KBM-7 (cell line): Measurements from ENCODE around the gene ZFTA.
"Not testable (repeated sequence)": the region's sequence is repeated elsewhere in the genome, so short reads cannot be mapped to it uniquely, and the experiment has no call there.

Source experiments
- DNase-seq: peaks from one replicate; pipeline ENCODE4 v3.0.0-alpha.2; 2015
- in situ Hi-C: fragments of 300-500 bp; cut with MboI; formaldehyde crosslinking; loops from 2 replicates; pipeline ENCODE4 v1.14.3; 2020; ENCODE audit warnings: low sequenced_read_pairs, low pct_unique_long_range_greater_than_20kb, mixed read lengths

ZFTA gene

DNA sequence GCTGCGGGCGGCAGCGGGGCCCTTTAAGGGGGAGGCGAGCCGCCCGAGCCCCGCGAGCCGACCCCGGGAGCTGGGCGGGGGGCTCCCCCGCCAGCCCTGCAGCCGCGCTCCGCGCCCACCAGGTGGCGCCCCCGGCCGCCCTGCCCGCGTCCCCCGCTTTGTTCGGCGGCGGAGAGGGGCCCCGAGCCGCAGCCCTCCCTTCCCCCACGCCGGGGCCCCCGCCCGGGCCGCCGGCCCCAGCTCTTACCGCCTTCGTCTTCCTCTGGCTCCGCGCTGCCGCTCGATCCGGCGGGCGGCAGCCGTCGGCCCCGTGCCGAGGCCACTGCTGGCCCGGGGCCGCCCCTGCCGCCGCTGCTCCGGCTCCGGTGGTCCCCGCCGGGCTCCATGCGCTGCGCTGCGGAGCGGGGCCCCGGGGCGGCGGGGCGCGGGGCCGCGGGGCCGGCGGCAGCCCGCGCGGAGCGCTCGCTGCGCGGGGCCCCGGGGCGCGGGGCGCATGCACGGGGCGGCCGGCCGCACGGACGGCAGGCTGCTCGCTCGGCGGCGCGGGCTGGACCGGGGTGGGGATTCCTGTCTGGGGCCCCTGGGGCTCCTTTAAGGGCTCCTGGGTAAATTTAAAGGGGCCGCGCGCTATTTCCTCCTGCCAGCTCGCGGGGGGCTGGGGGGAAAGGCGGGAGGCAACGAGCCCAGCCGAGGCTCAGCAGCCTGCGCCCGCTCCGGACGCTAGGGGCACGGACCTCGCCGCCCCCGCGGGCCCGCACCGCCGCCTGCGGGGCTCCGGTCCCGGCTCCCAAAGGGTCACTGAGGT lies at the start of gene ZFTA:
ZFTA (minus strand) TSS at position 539 of the 805 bp plus-strand sequence; CDS start at position 386, 153 bp downstream.
- in situ Hi-C loops = no loop called here
- DNase-seq = peak; percentile 63

- in situ Hi-C loops = no loop called here
Measured at GRCh38 chr11:63817758-63818498, 49.4 kb upstream of the ZFTA start.

GRCh38 chr11:63816732-63817131 lies 48.2 kb upstream of the ZFTA start:
- DNase-seq = no peak
- in situ Hi-C loops = no loop called here

More at GRCh38 chr11:63817758-63818498, 49.4 kb upstream of the ZFTA start:
- no peak for DNase-seq

DNA sequence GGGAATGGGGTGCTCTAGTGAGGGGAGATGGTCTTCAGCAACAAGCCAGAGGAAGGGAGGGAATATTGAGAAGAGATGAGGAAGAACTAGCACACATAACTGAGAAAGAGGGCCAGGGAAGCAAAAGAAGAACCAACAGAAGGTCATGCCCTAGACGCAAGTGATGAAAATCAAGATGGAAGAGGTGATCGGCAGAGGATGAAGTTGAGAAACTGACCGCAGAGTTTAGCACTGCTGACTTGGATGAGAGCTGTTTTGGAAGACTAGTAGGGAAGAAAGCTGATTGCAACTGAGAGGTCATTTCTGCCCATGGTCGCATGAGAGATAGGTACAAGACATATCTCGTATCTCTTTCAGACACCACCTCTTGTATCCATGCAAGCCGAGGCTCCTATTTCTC lies 47.6 kb upstream of the ZFTA start:
- in situ Hi-C loops = no loop called here
- DNase-seq = no peak

DNA sequence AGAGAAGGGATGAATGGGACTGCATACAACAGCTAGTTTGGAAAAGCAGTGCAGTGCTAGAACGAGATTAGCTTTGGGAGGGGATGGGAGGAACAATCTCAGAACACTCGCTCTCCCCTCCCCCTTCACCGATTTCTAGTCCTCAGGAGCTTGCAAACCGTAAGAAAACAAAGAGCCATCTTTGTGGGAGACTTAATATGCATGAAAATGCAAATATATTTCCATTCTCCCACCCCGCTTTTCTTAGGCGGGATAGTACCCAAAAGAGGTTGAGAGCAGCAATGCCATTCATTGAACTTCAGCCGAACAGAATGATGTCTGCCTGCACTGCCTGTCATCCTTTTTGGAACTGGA lies 45.8 kb upstream of the ZFTA start:
- in situ Hi-C loops = no loop called here
- DNase-seq = no peak

DNA sequence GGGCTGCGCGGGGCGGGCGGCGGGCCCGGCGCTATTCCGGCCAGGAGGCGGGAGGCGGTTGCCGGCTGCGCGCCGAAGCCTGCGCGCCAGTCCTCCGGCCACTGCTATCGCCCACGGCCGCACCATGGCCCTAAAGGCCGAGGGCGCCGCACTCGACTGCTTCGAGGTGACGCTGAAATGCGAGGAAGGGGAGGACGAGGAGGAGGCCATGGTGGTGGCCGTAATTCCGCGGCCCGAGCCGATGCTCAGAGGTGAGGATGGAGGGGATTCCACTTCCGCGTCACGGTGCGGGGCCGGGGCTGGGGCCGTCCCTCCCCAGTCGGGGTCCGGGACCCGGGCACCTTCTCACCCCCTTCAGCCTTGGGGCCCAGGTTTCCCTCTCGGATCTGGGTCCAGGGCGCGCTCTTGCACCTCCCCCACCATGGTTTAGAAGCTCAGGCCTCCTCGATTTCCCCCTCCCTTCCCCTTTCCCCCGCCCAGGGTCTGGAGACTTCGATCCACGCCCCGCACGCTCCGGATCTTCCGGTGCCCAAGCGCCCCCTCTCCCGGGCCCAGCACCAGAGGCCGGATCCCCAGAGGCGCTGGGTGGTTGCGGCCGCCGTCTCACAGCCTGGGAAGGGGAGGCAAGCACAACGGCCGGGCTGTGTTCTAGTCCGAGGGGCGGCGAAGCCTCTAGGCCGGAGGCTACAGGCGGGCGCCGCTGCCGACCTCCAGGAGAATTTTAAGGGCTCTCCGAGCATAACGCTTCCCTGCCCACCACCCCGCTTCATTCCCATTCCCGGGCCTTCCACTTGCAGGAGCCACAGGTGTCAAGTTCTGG lies 45.2 kb upstream of the ZFTA start:
- peak; percentile 56 for DNase-seq
- in situ Hi-C loops = no loop called here

GRCh38 chr11:63813035-63813562 lies 44.5 kb upstream of the ZFTA start, which contains the start of gene SPINDOC:
Gene SPINDOC (plus strand): TSS chr11:63813456. CDS start chr11:63813687, 231 bp downstream.
- in situ Hi-C loops = no loop called here
- DNase-seq = peak; percentile 59

DNA sequence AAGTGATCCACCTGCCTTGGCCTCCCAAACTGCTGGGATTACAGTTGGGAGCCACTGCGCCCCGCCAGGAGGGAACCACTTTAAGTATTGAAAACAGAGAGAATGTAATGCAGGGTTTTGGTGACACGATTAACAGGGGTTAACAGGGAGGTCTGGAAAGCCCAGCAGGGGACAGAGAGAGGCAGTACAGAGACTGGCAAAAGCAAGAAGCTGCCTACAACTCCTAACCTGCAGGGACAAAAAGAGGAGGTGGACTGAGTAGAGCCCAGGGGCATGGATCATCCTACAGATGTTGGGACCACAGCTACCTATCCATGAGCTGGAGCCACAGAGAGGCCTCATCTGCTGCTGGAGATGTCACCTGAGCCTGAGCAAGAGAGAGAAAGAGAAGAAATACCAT lies 42.9 kb upstream of the ZFTA start:
- DNase-seq = no peak
- in situ Hi-C loops = no loop called here

DNA sequence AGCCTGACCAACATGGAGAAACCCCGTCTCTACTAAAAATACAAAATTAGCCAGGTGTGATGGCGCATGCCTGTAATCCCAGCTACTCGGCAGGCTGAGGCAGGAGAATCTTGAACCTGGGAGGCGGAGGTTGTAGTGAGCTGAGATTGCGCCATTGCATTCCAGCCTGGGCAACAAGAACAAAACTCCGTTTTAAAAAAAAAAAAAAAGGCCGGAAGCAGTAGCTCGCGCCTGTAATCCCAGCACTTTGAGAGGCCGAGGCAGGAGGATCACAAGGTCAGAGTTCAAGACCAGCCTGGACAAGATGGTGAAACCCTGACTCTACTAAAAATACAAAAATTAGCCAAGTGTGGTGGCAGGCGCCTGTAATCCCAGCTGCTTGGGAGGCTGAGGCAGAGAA lies 41.8 kb upstream of the ZFTA start:
- in situ Hi-C loops, DNase-seq: not testable (repeated sequence)

- in situ Hi-C loops = no loop called here
- no peak for DNase-seq
Measured at GRCh38 chr11:63805844-63806415, 37.4 kb upstream of the ZFTA start.

DNA sequence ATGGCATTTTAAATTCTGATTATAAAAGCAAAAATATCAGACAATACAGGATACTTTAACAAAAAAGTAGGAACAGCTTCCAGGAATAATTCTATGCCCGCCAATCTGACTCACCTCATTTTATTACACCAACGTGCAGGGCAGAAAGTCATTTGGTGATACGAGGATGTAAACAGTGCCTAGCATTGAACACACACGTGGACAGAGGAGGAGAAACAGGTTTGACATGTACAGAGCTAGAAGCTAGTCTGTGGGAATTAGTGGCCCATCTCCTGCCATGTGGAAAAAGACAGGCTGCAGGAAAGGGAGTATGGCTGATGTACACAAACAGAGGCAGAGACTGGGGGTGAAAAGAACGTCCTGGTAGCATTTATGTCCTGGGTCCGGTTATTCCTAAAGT lies 35.7 kb upstream of the ZFTA start:
- in situ Hi-C loops = no loop called here
- no peak for DNase-seq

DNA sequence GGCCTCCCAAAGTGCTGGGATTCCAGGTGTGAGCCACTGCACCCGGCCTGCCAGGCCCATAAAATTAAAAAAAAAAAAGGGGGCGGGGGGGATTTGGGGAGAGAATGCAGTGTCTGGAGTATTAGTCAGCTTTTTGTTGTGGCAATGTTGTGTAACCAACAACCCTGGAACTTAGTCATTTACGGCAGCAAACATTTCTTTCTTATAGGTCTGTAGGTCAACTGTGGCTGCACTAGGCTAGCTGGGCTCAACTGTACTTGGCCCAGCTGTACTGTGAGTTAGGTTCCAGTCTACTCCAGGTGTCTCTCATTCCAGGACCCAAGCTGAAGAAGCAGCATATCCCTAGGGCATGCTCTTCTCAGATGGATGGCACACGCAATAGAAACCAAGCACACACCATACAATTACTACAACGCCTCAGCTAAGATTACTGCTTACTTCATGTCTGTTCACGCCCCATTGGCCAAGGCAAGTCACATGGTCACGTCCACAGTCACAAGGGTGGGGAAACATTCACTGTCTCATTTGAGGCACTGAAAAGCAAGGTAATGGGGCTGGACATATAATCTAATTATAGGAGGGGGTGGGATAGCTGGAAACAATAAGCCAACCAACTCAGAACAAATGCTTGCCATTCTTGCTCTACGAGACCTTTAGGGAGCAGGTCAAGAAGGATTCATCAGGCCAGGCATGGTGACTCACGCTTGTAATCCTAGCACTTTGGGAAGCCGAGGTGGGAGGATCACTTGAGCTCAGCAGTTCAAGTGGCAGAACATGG lies 34.3 kb upstream of the ZFTA start:
- no peak for DNase-seq
- in situ Hi-C loops = no loop called here

- in situ Hi-C loops = no loop called here
- DNase-seq = no peak
Measured at GRCh38 chr11:63800921-63801320, 32.3 kb upstream of the ZFTA start.

GRCh38 chr11:63795066-63795465 lies 26.5 kb upstream of the ZFTA start:
- DNase-seq = no peak
- in situ Hi-C loops = no loop called here

DNA sequence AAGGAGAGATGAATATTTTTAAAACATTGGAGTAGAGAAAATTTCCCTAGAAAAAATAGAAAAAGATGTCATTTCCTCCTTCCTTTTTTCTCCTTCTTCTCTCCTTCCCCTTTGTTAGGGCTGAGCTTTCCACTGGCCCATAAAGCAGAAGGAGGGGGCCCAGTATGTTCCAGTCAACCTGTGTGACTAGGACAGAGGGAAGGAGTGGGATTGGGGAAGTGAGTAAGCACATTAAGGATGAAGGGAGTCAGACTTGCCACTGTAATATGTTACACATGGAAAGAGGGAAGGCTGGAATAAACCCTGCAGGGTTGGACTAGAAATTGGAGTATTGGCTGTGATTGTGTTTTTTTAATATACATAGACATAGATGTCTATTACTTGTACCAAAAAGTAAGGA lies 24.6 kb upstream of the ZFTA start:
- DNase-seq = peak; percentile 28
- in situ Hi-C loops = no loop called here

DNA sequence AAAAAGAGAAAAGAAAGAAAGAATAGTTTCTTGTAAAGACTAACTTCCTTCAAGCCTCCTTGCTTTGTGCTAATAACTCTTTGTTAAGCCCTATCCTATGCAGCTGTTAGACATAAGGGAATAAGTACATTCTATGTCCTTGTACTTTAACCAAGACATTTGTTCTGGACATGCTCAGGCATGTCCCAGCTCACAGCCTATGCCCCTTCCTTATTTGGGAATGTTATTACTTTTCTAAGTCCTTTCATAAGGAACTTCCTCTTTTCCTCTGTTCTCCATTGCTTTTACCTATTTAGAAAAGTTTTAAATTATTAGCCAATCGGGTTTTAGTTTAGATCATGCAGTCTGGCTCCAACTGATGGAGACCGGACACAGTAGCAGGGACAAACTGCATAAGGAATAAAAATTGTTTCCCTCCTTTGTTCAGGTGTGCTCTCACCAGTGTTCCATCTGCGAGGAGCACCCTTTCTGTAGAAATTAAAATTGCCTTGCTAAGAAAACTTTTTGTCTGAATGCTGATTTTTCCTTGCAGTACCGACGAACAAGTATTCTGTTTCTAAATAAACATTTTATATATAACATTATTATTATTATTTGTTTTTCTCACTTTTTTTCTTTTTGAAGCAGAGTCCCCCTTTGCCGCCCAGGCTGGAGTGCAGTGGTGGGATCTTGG lies 23.1 kb upstream of the ZFTA start:
- in situ Hi-C loops = no loop called here
- DNase-seq = peak; percentile 65

GRCh38 chr11:63785823-63786222 lies 17.2 kb upstream of the ZFTA start:
- no peak for DNase-seq
- in situ Hi-C loops = no loop called here
